K562 (cell line): ENCODE results near the gene APBA2.

Experiments
- ATF7 ChIP-seq: fragments of 450-650 bp; IDR thresholded peaks from 2 replicates; pipeline ENCODE4 v1.7.1; 2014; ENCODE audit warnings: mild to moderate bottlenecking, moderate library complexity
- CBX8 ChIP-seq: fragments of 200-600 bp; sonication (generic); IDR thresholded peaks from 2 replicates; pipeline ENCODE4 v1.6.1; 2012; ENCODE audit warnings: borderline replicate concordance, mixed run types, low read depth, mild to moderate bottlenecking, moderate library complexity, mixed read lengths, low read length, control low read depth, inconsistent platforms; ENCODE audit not compliant: poor library complexity, severe bottlenecking; ENCODE audit errors: extremely low read depth
- CEBPB ChIP-seq: fragments of 450-650 bp; IDR thresholded peaks from 2 replicates; pipeline ENCODE4 v1.6.1; 2016; ENCODE audit warnings: missing genetic modification characterization, missing compliant biosample characterization
- HDAC1 ChIP-seq, 2 experiments: fragments of 450-650 bp; IDR thresholded peaks; 2 replicates each; pipeline ENCODE4 v1.6.1; 2016 to 2017; ENCODE audit warnings: inconsistent platforms in 1 of 2, mild to moderate bottlenecking in 1 of 2, moderate library complexity in 1 of 2
- L3MBTL2 ChIP-seq: fragments of 450-650 bp; IDR thresholded peaks from 2 replicates; pipeline ENCODE4 v1.6.1; 2016; ENCODE audit warnings: mild to moderate bottlenecking, moderate library complexity
- SAFB2 ChIP-seq: fragments of 200-400 bp; formaldehyde crosslinking; IDR thresholded peaks from 2 replicates; pipeline ENCODE4 v1.6.1; 2018; ENCODE audit warnings: borderline replicate concordance, low read length, low read depth, moderate library complexity; ENCODE audit not compliant: severe bottlenecking
- TBP ChIP-seq: optimal IDR thresholded peaks from 2 replicates; pipeline ENCODE3; 2011; ENCODE audit warnings: low read depth, low read length, improper control_type of control experiment
- YBX1 ChIP-seq: fragments of 450-650 bp; IDR thresholded peaks from 2 replicates; pipeline ENCODE4 v1.7.1; 2016; ENCODE audit warnings: mild to moderate bottlenecking
- ZBTB8A ChIP-seq: fragments of 450-650 bp; IDR thresholded peaks from 2 replicates; pipeline ENCODE4 v1.6.1; 2018; ENCODE audit warnings: mild to moderate bottlenecking, moderate library complexity; ENCODE audit not compliant: partially characterized antibody
- ZNF76 ChIP-seq: fragments of 250-450 bp; sonication (Bioruptor Pico); IDR thresholded peaks from 2 replicates; pipeline ENCODE4 v1.4.0; 2020; ENCODE audit warnings: mild to moderate bottlenecking, moderate library complexity, borderline replicate concordance
- TF ChIP-seq, protein P1 (sequence below), 3 experiments: IDR thresholded peaks in 2 of 3; conservative IDR thresholded peaks in 1 of 3; 2 replicates each; pipeline ENCODE4 v1.5.1; 2011 to 2012; ENCODE audit warnings: low read length in 3 of 3, mild to moderate bottlenecking in 3 of 3, control low read depth in 2 of 3, improper control_type of control experiment in 1 of 3, inconsistent platforms in 1 of 3, low read depth in 1 of 3, mixed read lengths in 1 of 3, moderate library complexity in 1 of 3; ENCODE audit not compliant: insufficient read depth in 2 of 3
- TF ChIP-seq, protein P2 (sequence below): sonication (generic); formaldehyde crosslinking; IDR thresholded peaks from 2 replicates; pipeline ENCODE4 v1.8.0; 2022; ENCODE audit warnings: mild to moderate bottlenecking, low read depth, missing genetic modification reagents

DNA sequence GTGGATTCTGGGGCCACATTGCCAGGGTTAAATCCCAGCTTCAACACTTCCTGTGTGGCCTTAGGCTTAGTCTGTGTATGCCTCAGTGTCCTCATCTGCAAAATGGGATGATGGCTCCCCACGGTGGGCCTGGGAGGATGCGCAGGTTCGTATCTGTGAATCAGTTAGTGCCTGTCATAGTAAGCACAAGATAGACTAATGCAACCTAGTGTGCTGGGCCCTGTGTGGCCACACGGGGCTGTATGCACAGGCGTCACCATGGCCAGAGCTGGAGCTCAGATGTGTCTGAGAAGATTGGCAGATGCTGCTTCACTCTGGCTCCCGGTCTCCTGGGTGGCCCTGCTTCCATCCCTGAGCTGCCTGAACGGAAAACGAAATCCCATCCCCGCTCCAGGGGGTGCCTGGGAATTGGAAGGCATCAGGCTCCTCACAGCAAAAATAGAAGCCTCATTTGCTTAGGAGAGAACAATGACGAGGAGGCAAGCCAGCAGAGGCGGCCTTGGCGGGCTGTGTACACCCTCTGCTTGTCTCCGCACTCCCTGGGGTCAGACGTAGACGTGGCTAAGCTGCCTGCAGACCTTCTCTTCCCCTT is 103.6 kb downstream of the APBA2 start:
- TF ChIP-seq HDAC1 (IDR thresholded peaks at IDR 0.05) (no peak), ATF7 (no peak), CEBPB (tag) (no peak), L3MBTL2 (no peak), SAFB2 (no peak), YBX1 (no peak), ZNF76 (CRISPR knock-in tag) (no peak), TBP (no peak), ZBTB8A (no peak), CBX8 (no peak)
- TF ChIP-seq, protein P1, sequence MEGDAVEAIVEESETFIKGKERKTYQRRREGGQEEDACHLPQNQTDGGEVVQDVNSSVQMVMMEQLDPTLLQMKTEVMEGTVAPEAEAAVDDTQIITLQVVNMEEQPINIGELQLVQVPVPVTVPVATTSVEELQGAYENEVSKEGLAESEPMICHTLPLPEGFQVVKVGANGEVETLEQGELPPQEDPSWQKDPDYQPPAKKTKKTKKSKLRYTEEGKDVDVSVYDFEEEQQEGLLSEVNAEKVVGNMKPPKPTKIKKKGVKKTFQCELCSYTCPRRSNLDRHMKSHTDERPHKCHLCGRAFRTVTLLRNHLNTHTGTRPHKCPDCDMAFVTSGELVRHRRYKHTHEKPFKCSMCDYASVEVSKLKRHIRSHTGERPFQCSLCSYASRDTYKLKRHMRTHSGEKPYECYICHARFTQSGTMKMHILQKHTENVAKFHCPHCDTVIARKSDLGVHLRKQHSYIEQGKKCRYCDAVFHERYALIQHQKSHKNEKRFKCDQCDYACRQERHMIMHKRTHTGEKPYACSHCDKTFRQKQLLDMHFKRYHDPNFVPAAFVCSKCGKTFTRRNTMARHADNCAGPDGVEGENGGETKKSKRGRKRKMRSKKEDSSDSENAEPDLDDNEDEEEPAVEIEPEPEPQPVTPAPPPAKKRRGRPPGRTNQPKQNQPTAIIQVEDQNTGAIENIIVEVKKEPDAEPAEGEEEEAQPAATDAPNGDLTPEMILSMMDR (IDR thresholded peaks at IDR 0.05 in 2 of 3, conservative IDR thresholded peaks at IDR 0.05 in 1 of 3; ENCODE audit: insufficient read depth in 2 of 3, low read depth in 1 of 3, low read length in 3 of 3) = peak; percentile 38 to 53 (median 39)
- TF ChIP-seq, protein P2, sequence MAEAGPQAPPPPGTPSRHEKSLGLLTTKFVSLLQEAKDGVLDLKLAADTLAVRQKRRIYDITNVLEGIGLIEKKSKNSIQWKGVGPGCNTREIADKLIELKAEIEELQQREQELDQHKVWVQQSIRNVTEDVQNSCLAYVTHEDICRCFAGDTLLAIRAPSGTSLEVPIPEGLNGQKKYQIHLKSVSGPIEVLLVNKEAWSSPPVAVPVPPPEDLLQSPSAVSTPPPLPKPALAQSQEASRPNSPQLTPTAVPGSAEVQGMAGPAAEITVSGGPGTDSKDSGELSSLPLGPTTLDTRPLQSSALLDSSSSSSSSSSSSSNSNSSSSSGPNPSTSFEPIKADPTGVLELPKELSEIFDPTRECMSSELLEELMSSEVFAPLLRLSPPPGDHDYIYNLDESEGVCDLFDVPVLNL (CRISPR knock-in tag) = no peak
